HG03135 (cell line): Measurements from ENCODE around the gene COL3A1.
A peak's percentile ranks its signal among the peaks of the same experiment; 100 is the strongest.

ENCODE experiments used
- ATAC-seq: cut with Tn5 transposase; IDR thresholded peaks from one replicate; pipeline ENCODE4 v1.9.1; 2021; ENCODE audit warnings: mild to moderate bottlenecking, moderate library complexity; ENCODE audit not compliant: unreplicated experiment

COL3A1 gene

GRCh38 chr2:188975497-188976102 lies 1.4 kb downstream of the COL3A1 start:
- no peak for ATAC-seq

DNA sequence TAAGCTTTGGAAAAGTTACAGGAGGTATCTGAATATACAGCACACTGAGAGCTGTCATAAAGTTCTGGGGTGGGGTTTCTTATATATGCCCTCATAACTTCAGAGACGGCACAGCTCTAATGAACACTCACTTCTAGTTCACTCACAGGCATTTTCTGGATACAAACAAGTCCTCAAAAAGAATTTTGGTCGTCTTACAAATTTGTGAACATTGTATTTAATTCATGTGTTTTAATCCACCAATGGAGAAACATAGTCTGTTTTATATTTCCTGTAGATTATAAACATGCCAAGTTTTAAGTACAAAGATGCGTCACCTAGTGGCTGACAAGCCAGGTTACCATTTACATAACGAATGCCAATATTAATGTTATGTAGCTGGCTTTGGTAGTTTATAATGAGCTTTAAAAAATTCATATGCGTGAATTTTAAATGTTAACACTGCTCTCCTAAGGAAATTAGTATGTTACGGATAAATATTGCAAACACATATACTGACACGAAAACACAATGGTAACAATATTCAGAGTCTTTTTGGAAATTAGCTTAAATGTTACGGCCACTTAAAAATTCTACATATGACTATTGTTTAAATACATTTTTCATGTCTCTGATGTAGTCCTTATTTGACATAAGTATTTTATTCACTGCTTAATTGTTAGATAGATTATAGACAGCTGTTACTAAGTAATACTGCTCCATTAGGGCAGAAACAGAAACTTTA lies 2.5 kb downstream of the COL3A1 start:
- no peak for ATAC-seq

- no peak for ATAC-seq
These were observed 3.1 kb downstream of the COL3A1 start for GRCh38 chr2:188977317-188977716.

- peak; percentile 86 for ATAC-seq
These were observed 4.3 kb downstream of the COL3A1 start for GRCh38 chr2:188978291-188979081.

DNA sequence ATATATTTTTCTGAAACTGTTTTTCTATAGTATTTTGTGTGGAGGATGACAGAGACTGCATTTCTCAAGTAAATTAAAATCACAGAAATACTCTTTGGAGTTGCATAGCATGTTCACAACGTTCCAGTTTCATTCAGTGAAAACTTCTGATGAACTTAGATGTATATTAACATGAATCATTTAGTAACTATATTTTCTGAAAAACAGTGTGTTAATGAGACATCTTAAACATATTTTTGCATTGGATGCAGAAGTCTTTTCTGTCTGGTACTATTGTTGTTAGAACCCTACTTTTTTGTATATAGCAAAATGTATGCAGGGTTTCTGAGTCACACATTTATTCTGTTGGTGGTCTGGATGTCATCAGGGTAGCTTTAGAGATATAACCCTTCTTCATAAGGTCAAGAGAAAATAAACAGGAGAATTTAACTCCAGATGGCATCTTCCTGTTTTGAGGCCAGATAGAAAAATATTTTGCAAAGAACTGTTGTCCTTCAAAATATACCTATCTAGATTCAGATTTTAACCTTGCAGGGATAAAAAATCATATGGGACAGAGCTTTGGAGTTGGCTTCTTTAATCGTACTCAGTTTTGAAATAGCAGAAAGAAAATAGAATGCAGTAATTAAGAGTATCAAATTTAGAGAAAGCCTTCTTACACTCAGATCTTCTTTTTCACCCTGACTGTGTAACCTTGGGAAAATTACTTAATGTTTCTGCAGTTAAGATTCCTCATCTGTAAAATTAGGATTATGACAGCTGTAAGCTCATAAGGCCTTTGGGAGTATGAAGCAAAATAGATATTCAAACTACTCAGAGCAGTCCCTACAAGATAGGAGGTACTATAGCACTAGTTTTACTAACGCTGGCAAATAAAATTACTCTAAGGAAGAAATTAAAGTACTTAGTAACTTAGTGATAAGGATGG lies 5.3 kb downstream of the COL3A1 start:
- ATAC-seq, result peak; percentile 27

GRCh38 chr2:188983427-188984064 lies 9.4 kb downstream of the COL3A1 start:
- ATAC-seq, result no peak

- no peak for ATAC-seq
These were observed 9.9 kb downstream of the COL3A1 start for GRCh38 chr2:188984065-188984491.

DNA sequence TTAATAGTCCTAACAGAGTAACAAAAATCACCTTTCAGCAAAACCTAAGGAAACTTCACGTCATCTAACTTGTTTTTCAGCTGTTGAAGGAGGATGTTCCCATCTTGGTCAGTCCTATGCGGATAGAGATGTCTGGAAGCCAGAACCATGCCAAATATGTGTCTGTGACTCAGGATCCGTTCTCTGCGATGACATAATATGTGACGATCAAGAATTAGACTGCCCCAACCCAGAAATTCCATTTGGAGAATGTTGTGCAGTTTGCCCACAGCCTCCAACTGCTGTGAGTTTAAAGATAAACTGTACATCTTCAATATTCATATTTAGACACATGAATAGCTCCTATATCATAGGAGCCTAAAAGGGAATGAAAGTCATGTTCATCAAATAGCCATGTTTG lies 10.5 kb downstream of the COL3A1 start:
- no peak for ATAC-seq

DNA sequence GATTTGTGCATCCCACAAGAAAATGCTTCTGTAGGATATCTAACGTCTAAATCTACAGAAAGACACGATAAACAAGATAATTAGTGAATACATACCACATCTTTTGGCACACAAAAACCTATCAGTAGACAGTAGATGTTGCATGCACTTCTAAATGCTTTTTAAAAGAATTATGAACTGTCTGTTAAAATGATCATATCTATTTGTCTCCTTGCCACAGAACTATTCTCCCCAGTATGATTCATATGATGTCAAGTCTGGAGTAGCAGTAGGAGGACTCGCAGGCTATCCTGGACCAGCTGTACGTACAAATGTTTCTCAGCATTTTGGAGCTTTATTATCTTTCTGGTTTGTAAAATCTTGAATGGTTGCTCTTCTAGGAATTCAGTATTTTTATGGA lies 12.7 kb downstream of the COL3A1 start:
- no peak for ATAC-seq

DNA sequence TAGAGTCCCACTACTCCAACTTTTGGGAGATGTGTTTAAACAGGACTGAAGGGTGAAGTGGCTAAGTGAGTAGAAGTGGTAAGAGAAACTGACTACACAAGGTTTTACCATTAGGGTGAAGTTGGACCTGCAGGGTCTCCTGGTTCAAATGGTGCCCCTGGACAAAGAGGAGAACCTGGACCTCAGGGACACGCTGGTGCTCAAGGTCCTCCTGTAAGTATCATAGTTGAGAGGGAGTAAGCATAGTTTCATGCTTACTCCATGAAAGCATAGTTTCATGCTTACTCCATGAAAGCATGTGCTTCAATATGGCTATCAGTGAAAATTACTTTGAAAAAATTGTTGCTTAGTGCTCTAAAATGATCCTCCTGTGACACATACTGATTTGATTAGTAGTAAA lies 19.1 kb downstream of the COL3A1 start:
- ATAC-seq, result no peak

DNA sequence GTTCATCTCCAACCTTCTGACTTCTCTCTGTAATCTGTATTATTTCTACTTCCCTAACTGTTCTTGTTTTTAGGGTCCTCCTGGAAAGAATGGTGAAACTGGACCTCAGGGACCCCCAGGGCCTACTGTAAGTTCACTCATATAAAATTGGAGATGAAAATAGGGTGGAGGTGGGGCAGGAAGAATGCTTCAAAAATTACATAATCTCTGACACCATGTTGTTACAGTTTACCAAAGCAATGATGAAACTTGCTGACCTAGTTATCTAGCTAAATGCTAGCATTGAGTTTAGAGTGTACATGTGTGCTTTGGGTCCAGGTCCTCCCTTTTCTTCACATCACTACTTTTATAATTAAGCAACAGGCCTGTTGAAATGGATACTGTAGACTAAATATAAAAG lies 23.1 kb downstream of the COL3A1 start:
- no peak for ATAC-seq

DNA sequence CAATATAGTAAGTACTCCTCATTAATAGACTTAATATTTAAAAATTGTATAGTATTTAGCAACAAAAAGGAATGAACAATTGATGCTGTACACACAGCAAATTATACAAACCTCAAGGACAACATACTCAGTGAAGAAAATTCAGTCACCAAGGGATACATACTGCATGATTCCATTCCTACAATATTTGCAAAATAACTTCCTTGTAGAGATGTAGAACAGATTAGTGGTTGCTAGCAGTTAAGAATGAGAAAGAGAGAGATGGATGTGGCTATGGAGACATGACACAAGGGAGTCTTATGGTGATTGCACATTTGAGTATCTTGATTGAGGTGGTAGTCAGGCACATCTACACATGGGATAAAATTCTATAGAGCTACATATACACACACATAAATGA lies 26.0 kb downstream of the COL3A1 start:
- ATAC-seq, result no peak

GRCh38 chr2:189002079-189002478 lies 27.9 kb downstream of the COL3A1 start:
- ATAC-seq, result no peak

DNA sequence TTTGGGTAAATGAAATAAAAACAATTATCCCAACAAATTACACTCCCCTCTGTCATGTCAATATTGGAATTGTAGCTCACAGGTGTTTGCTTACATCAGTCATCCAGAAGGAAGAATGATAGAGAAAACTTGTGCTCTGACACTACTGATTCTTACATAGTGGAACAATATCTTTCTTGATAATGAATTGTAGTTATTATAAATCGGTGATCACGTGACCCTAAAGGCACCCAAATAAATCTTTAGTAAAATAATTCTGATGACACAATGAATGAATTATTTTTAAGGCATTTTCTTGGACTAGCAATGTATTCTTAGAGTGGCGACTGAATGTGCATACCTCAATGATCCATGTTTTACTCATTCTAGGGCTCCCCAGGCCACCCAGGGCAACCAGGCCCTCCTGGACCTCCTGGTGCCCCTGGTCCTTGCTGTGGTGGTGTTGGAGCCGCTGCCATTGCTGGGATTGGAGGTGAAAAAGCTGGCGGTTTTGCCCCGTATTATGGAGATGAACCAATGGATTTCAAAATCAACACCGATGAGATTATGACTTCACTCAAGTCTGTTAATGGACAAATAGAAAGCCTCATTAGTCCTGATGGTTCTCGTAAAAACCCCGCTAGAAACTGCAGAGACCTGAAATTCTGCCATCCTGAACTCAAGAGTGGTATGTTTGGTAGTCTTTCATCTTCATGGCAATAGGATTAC lies 34.5 kb downstream of the COL3A1 start:
- no peak for ATAC-seq

DNA sequence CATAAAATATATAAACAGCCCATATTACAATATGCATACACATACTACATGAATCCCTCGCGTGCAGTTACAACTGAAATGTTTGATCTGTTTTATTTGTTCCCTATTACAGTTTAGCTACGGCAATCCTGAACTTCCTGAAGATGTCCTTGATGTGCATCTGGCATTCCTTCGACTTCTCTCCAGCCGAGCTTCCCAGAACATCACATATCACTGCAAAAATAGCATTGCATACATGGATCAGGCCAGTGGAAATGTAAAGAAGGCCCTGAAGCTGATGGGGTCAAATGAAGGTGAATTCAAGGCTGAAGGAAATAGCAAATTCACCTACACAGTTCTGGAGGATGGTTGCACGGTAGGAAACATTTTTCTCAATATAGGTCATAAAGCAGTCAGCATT lies 36.4 kb downstream of the COL3A1 start:
- ATAC-seq, result no peak

- ATAC-seq, result no peak
These were observed 38.2 kb downstream of the COL3A1 start for GRCh38 chr2:189012351-189012750.

DNA sequence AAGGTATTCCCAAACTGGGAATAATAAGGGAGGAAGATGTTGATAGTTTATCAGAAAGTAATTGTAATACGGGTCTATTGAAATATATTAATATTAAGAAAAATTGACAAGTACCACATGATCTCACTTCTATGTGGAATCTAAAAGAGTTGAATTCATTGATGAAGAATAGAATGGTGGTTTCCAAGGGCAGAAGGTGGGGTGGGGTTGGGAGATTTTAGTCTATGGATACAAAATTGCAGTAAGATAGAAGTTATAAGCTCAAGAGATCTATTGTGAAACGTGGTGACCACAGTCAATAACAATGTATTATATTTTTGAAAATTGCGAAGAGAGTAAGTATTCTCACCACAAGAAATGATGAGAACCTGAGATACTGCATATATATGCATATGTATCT lies 38.9 kb downstream of the COL3A1 start:
- no peak for ATAC-seq

GRCh38 chr2:189013671-189014448 lies 39.7 kb downstream of the COL3A1 start:
- no peak for ATAC-seq
